Measurements from ENCODE around the gene NRG2. TPM values are rescaled to one million over a fixed set of nuclear protein-coding genes. Genes with fewer than 3 reads are reported as not detected.

The NRG2 gene
- total and polyA plus RNA-seq, 5 donors from 2014 or later = not detected

DNA sequence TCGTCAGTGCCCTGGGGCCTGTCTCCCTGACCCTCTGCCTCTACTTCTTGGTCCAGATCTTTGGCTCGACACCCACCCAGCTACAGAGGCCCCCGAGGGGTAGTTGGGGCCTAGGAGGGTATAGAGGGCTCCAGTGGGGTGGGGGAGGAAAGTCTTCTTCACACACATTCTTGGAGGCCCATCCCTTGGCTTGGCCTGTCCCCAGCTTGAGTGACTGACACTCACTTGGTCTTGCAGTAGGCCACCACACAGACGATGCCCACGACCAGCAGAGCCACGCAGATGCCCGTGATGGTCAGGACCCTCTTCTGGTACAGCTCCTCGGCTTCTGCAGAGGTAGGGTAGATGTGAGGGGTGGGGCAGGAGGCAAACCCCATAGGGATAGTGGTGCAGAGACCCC lies 187.6 kb downstream of the NRG2 start:
- H3K27ac Mint-ChIP-seq = no peak overlapping the region
- no peaks in the 10 kb centered on the region for H3K4me1 Mint-ChIP-seq
- no peaks in the 10 kb centered on the region for H3K27me3 ChIP-seq (ENCODE audit: control insufficient read depth, insufficient read depth, low read length)
- H3K4me3 ChIP-seq (ENCODE audit: low read depth, low read length) = no peak overlapping the region
- no peak overlapping the region for H3K4me3 Mint-ChIP-seq
- H3K36me3 ChIP-seq (ENCODE audit: control insufficient read depth, insufficient read depth, low read length) = no peaks in the 10 kb centered on the region
- no peak for ATAC-seq (ENCODE audit: low read depth in 2 of 2)
- H3K36me3 Mint-ChIP-seq = no peaks in the 10 kb centered on the region
- H3K9me3 Mint-ChIP-seq = no peaks in the 10 kb centered on the region
- H3K4me1 ChIP-seq (ENCODE audit: control insufficient read depth, insufficient read depth, low read length, poor library complexity, severe bottlenecking) = no peaks in the 10 kb centered on the region
- peaks cover 5% of the 10 kb centered on the region for H3K27me3 Mint-ChIP-seq
- no peaks in the 10 kb centered on the region for H3K9me3 ChIP-seq (ENCODE audit: control insufficient read depth in 2 of 2, low read length in 2 of 2)
- no peak overlapping the region for H3K27ac ChIP-seq (ENCODE audit: insufficient read depth, low read length, poor library complexity, severe bottlenecking)
- DNase-seq = no peak

DNA sequence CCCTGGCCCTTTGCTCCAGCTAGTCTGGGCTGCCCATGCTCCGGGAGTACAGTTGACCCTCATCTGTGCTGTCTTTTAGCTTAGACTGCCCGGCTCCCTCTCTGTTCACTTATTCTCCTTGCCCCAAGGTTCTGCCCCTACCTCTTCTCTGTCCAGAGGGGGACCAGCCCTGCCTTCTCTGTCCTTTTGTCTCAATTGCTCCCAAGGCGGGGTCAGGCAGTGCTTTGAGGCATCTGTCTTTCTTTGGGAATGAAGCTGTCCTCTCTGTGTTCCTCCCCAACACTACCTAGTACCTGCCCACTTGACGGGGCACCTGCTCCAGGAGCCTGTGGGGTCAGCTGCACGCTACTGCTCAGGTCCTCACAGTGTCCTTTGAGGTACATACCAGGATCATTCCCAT lies 188.1 kb downstream of the NRG2 start:
- H3K36me3 ChIP-seq (ENCODE audit: control insufficient read depth, insufficient read depth, low read length) = no peaks in the 10 kb centered on the region
- no peaks in the 10 kb centered on the region for H3K9me3 ChIP-seq (ENCODE audit: control insufficient read depth in 2 of 2, low read length in 2 of 2)
- no peak for DNase-seq
- no peak overlapping the region for H3K27ac ChIP-seq (ENCODE audit: insufficient read depth, low read length, poor library complexity, severe bottlenecking)
- Mint-ChIP-seq H3K4me3 (no peak overlapping the region), H3K27me3 (peaks cover 6% of the 10 kb centered on the region), H3K9me3 (no peaks in the 10 kb centered on the region), H3K27ac (no peak overlapping the region), H3K4me1 (no peaks in the 10 kb centered on the region), H3K36me3 (no peaks in the 10 kb centered on the region)
- ATAC-seq (ENCODE audit: low read depth in 2 of 2) = no peak
- H3K27me3 ChIP-seq (ENCODE audit: control insufficient read depth, insufficient read depth, low read length) = no peaks in the 10 kb centered on the region
- H3K4me3 ChIP-seq (ENCODE audit: low read depth, low read length) = no peak overlapping the region
- no peaks in the 10 kb centered on the region for H3K4me1 ChIP-seq (ENCODE audit: control insufficient read depth, insufficient read depth, low read length, poor library complexity, severe bottlenecking)

DNA sequence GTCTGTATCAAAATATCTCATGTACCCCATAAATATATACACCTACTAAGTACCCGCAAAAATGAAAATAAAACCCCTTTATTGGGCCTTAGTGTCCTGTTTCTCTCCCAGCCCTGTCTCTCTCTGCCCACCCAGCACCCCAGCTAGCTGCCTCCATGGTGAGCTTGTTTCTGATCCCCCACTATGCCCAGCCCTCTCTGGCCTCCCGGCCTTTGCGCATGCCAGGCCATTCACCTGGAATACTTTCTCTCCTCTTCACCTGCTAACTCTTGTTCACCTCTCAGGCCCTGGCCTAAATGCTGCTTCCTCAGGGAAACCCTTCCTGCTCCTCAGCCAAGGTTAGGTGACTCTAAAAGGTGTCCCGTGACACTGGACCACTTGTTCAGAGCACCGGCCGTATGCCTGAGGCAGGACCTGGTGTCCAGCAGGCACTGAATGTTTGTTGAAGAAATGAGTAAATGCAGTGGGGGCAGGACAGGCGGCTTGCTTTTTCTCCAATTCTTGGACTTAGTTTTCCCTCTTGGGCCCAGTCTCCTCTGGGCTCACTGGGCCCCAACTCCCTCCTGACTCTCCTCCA lies 189.0 kb downstream of the NRG2 start:
- Histone ChIP-seq H3K27ac (ENCODE audit: insufficient read depth, low read length, poor library complexity, severe bottlenecking) (no peak overlapping the region), H3K9me3 (ENCODE audit: control insufficient read depth in 2 of 2, low read length in 2 of 2) (no peaks in the 10 kb centered on the region), H3K4me3 (ENCODE audit: low read depth, low read length) (no peak overlapping the region), H3K4me1 (ENCODE audit: control insufficient read depth, insufficient read depth, low read length, poor library complexity, severe bottlenecking) (no peaks in the 10 kb centered on the region), H3K36me3 (ENCODE audit: control insufficient read depth, insufficient read depth, low read length) (no peaks in the 10 kb centered on the region), H3K27me3 (ENCODE audit: control insufficient read depth, insufficient read depth, low read length) (peaks cover under 1% of the 10 kb centered on the region)
- DNase-seq (no peak), ATAC-seq (ENCODE audit: low read depth in 2 of 2) (no peak)
- Mint-ChIP-seq H3K27ac (no peak overlapping the region), H3K4me1 (peaks cover 0 to 6% (median 0%) of the 10 kb centered on the region in 4 donors), H3K4me3 (no peak overlapping the region), H3K36me3 (no peaks in the 10 kb centered on the region), H3K9me3 (no peaks in the 10 kb centered on the region), H3K27me3 (peaks cover 12% of the 10 kb centered on the region)

DNA sequence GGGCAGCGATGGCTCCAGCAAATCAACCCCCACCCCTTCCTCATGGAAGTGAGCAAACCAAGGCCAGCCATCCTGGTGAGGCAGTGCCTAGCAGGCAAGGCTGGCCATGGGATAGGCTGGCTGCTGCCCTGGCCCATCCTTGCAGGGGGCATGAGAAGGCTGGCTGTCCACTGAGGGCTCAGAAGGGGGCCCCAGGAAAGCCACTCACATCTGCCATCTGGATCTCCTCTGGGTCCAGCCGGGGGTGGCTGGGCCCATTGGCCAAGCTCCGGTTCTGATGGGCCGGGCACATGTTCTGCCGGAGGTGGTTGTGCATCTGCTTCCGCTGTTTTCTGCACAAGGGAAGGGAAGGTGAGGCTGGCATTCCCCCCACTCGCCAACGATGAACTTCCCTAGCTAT lies 190.4 kb downstream of the NRG2 start:
- no peak overlapping the region for H3K27ac Mint-ChIP-seq
- peaks cover 6% of the 10 kb centered on the region for H3K27me3 ChIP-seq (ENCODE audit: control insufficient read depth, insufficient read depth, low read length)
- ATAC-seq (ENCODE audit: low read depth in 2 of 2) = no peak
- H3K27me3 Mint-ChIP-seq = peaks cover 12% of the 10 kb centered on the region
- no peak overlapping the region for H3K4me3 ChIP-seq (ENCODE audit: low read depth, low read length)
- H3K27ac ChIP-seq (ENCODE audit: insufficient read depth, low read length, poor library complexity, severe bottlenecking) = no peak overlapping the region
- no peaks in the 10 kb centered on the region for H3K9me3 ChIP-seq (ENCODE audit: control insufficient read depth in 2 of 2, low read length in 2 of 2)
- peaks cover 2% of the 10 kb centered on the region for H3K4me1 ChIP-seq (ENCODE audit: control insufficient read depth, insufficient read depth, low read length, poor library complexity, severe bottlenecking)
- no peaks in the 10 kb centered on the region for H3K36me3 ChIP-seq (ENCODE audit: control insufficient read depth, insufficient read depth, low read length)
- H3K36me3 Mint-ChIP-seq = no peaks in the 10 kb centered on the region
- H3K9me3 Mint-ChIP-seq = no peaks in the 10 kb centered on the region
- H3K4me3 Mint-ChIP-seq = no peak overlapping the region
- no peak for DNase-seq
- H3K4me1 Mint-ChIP-seq = peaks cover 0 to 10% (median 0%) of the 10 kb centered on the region in 4 donors

DNA sequence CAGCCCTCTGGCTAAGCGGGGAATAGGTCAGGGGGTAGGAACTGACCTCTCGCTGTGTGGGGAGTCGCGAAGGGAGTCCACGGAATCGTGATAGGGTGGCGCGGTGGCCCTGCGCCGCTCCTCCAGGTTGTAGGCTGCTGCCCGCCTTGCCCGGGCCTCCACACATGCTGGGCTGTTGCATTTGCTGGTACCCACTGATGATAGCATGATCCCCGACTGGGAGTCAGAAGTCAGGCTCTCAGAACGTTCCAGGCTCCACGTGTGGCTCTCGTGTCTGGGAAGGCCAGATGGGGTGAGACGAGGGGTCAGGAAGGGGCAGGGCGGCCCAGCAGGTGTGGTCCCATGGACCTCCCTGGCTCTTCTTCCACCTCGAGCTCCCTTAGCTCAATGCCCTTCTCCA lies 191.5 kb downstream of the NRG2 start:
- DNase-seq = no peak
- Mint-ChIP-seq H3K27ac (no peak overlapping the region), H3K9me3 (no peaks in the 10 kb centered on the region), H3K4me1 (peaks cover 0 to 13% (median 1%) of the 10 kb centered on the region in 4 donors), H3K36me3 (no peaks in the 10 kb centered on the region), H3K27me3 (peaks cover 18% of the 10 kb centered on the region), H3K4me3 (no peak overlapping the region)
- Histone ChIP-seq H3K4me1 (ENCODE audit: control insufficient read depth, insufficient read depth, low read length, poor library complexity, severe bottlenecking) (peaks cover 7% of the 10 kb centered on the region), H3K27ac (ENCODE audit: insufficient read depth, low read length, poor library complexity, severe bottlenecking) (no peak overlapping the region), H3K36me3 (ENCODE audit: control insufficient read depth, insufficient read depth, low read length) (no peaks in the 10 kb centered on the region), H3K9me3 (ENCODE audit: control insufficient read depth in 2 of 2, low read length in 2 of 2) (no peaks in the 10 kb centered on the region), H3K4me3 (ENCODE audit: low read depth, low read length) (no peak overlapping the region), H3K27me3 (ENCODE audit: control insufficient read depth, insufficient read depth, low read length) (peaks cover 6% of the 10 kb centered on the region)
- no peak for ATAC-seq (ENCODE audit: low read depth in 2 of 2)

DNA sequence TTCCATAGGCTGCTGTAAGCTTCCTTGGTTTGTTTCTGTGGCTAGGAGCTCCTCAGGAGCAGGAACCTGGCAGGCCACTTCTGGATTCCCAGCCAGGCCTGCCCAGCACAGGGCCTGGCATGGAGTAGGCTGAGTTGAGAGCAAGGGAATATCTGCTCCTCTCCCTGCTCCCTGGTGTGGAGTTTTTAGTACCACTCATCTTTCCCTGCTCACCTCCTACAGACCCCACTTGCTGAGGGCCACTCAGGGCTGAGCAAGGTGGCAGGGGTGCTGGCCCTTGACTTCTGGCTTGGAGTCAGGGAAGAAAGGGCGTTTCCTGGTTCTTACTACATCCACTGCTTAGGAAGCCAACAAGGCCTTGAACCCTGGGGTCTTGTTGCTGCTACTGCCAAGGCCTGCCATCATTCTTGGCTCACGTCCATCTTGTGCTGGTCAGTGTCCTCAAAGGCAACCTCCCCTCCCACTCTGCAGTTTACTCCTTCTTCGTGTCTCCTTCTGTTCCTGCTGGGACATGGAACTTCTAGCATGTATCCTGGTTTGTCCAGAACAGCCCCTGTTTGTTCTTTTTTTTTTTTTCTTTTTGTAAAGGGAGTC lies 192.6 kb downstream of the NRG2 start:
- no peaks in the 10 kb centered on the region for H3K9me3 Mint-ChIP-seq
- no peaks in the 10 kb centered on the region for H3K9me3 ChIP-seq (ENCODE audit: control insufficient read depth in 2 of 2, low read length in 2 of 2)
- H3K4me3 Mint-ChIP-seq = peak overlapping the region in 3 of 4 donors; percentile 41 to 80 (median 66)
- H3K27me3 ChIP-seq (ENCODE audit: control insufficient read depth, insufficient read depth, low read length) = peaks cover 8% of the 10 kb centered on the region
- H3K27ac ChIP-seq (ENCODE audit: insufficient read depth, low read length, poor library complexity, severe bottlenecking) = no peak overlapping the region
- H3K4me1 ChIP-seq (ENCODE audit: control insufficient read depth, insufficient read depth, low read length, poor library complexity, severe bottlenecking) = peaks cover 7% of the 10 kb centered on the region
- no peak for ATAC-seq (ENCODE audit: low read depth in 2 of 2)
- H3K4me3 ChIP-seq (ENCODE audit: low read depth, low read length) = no peak overlapping the region
- peaks cover 20% of the 10 kb centered on the region for H3K27me3 Mint-ChIP-seq
- no peak for DNase-seq
- peak overlapping the region in 1 of 3 donors; percentile 71 for H3K27ac Mint-ChIP-seq
- H3K4me1 Mint-ChIP-seq = peaks cover 0 to 13% (median 1%) of the 10 kb centered on the region in 4 donors
- H3K36me3 ChIP-seq (ENCODE audit: control insufficient read depth, insufficient read depth, low read length) = no peaks in the 10 kb centered on the region
- H3K36me3 Mint-ChIP-seq = no peaks in the 10 kb centered on the region

DNA sequence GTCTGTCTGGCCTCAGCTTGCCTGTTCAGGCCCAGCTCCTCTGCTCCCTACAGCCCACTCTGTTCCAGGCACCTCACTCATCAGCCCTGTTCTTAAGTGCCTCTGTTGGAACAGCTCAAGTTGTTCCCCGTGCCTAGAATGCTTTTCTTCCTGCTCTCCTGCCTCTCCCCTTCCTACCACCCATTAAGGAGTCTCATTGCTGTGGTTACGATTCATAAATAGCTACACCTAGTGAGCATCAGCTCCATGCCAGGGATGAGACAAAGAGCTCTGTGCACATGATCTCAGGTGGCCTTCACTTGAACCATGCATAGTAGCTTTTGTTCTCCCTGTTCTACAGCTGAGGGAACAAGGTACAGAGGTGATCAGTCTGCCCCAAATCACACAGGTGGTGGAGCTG lies 193.2 kb downstream of the NRG2 start:
- ATAC-seq (ENCODE audit: low read depth in 2 of 2) = no peak
- Histone ChIP-seq H3K36me3 (ENCODE audit: control insufficient read depth, insufficient read depth, low read length) (no peaks in the 10 kb centered on the region), H3K27me3 (ENCODE audit: control insufficient read depth, insufficient read depth, low read length) (peaks cover 8% of the 10 kb centered on the region), H3K4me1 (ENCODE audit: control insufficient read depth, insufficient read depth, low read length, poor library complexity, severe bottlenecking) (peaks cover 7% of the 10 kb centered on the region), H3K9me3 (ENCODE audit: control insufficient read depth in 2 of 2, low read length in 2 of 2) (no peaks in the 10 kb centered on the region), H3K4me3 (ENCODE audit: low read depth, low read length) (no peak overlapping the region), H3K27ac (ENCODE audit: insufficient read depth, low read length, poor library complexity, severe bottlenecking) (no peak overlapping the region)
- no peak for DNase-seq
- peak overlapping the region; percentile 80 to 87 (median 86) for H3K4me3 Mint-ChIP-seq
- no peaks in the 10 kb centered on the region for H3K36me3 Mint-ChIP-seq
- peaks cover 0 to 13% (median 1%) of the 10 kb centered on the region in 4 donors for H3K4me1 Mint-ChIP-seq
- peaks cover 24% of the 10 kb centered on the region for H3K27me3 Mint-ChIP-seq
- H3K9me3 Mint-ChIP-seq = no peaks in the 10 kb centered on the region
- peak overlapping the region in 2 of 3 donors; percentile 71 to 84 for H3K27ac Mint-ChIP-seq

DNA sequence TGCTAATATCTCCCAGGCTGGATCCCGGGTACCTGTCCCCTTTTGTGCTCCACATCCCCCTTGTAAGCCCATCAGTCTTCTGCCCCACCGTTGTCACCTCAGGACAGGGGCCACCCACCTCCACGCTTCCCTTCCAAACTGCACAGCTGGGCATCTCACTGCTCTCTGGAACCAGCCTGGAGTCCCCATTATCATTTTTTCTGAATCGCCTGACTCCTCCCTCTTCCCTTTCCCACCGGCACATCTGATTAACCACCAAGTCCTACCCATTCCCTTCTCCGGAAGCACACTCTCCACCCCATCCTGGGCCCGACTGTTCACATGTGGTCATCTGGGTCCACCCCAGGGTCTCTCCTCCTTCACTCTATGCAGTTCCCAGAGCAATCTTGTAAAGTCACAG lies 193.6 kb downstream of the NRG2 start:
- H3K36me3 ChIP-seq (ENCODE audit: control insufficient read depth, insufficient read depth, low read length) = no peaks in the 10 kb centered on the region
- peaks cover 8% of the 10 kb centered on the region for H3K27me3 ChIP-seq (ENCODE audit: control insufficient read depth, insufficient read depth, low read length)
- Mint-ChIP-seq H3K4me3 (peak overlapping the region; percentile 80 to 87 (median 86)), H3K4me1 (peaks cover 0 to 15% (median 1%) of the 10 kb centered on the region in 4 donors), H3K27me3 (peaks cover 28% of the 10 kb centered on the region), H3K36me3 (no peaks in the 10 kb centered on the region), H3K9me3 (no peaks in the 10 kb centered on the region), H3K27ac (peak overlapping the region; percentile 50 to 72 (median 71))
- peaks cover 7% of the 10 kb centered on the region for H3K4me1 ChIP-seq (ENCODE audit: control insufficient read depth, insufficient read depth, low read length, poor library complexity, severe bottlenecking)
- ATAC-seq (ENCODE audit: low read depth in 2 of 2) (no peak), DNase-seq (no peak)
- H3K4me3 ChIP-seq (ENCODE audit: low read depth, low read length) = no peak overlapping the region
- H3K27ac ChIP-seq (ENCODE audit: insufficient read depth, low read length, poor library complexity, severe bottlenecking) = no peak overlapping the region
- no peaks in the 10 kb centered on the region for H3K9me3 ChIP-seq (ENCODE audit: control insufficient read depth in 2 of 2, low read length in 2 of 2)

All from CD4-positive, CD25-positive, alpha-beta regulatory T cell (primary cell).